A673 (cell line): ENCODE results near the gene GPD1L. TPM values are rescaled to one million over a fixed set of nuclear protein-coding genes. Genes with fewer than 3 reads are reported as not detected.

Experiments
- BruUV-seq: library from RNA; stranded (reverse); fragments of 400-500 nt; replicated peaks from 2 replicates; lab custom pipeline; 2021; lab: Mats Ljungman, UMichigan
- CTCF ChIA-PET: fragments of 300-600 bp; sonication (Branson Sonifier 250); formaldehyde crosslinking; loops from one replicate; lab custom pipeline; 2022; ENCODE audit warnings: antibody characterized with exemption; lab: Charles Lee
- POLR2A ChIA-PET: fragments of 300-600 bp; sonication (Branson Sonifier 250); formaldehyde crosslinking; loops from one replicate; lab custom pipeline; 2022; ENCODE audit warnings: antibody characterized with exemption; ENCODE audit not compliant: low non-redundant PET; lab: Charles Lee
- DNase-seq: peaks from one replicate; pipeline ENCODE4 v3.0.0-alpha.2; 2015; ENCODE audit warnings: low spot score
- H3K27ac ChIP-seq: fragments of 200-600 bp; sonication (generic); 2 replicates; pipeline ENCODE4 v1.5.1; 2016; ENCODE audit warnings: mixed run types, low read depth, mild to moderate bottlenecking, mixed read lengths, antibody characterized with exemption, low read length; ENCODE audit not compliant: poor library complexity, severe bottlenecking
- H3K27me3 ChIP-seq: fragments of 200-600 bp; sonication (generic); replicated peaks from 2 replicates; pipeline ENCODE4 v1.6.1; 2017; ENCODE audit warnings: mixed run types, low read depth, mild to moderate bottlenecking, mixed read lengths, antibody characterized with exemption, low read length; ENCODE audit not compliant: insufficient read depth, poor library complexity
- H3K36me3 ChIP-seq: fragments of 200-600 bp; sonication (generic); 2 replicates; pipeline ENCODE4 v1.6.1; 2016; ENCODE audit warnings: mixed run types, mild to moderate bottlenecking, mixed read lengths, antibody characterized with exemption, low read length; ENCODE audit not compliant: insufficient read depth, poor library complexity, severe bottlenecking
- H3K4me1 ChIP-seq: fragments of 200-600 bp; sonication (generic); 2 replicates; pipeline ENCODE4 v1.6.1; 2017; ENCODE audit warnings: mixed run types, mild to moderate bottlenecking, mixed read lengths, antibody characterized with exemption, low read length; ENCODE audit not compliant: insufficient read depth, poor library complexity, severe bottlenecking
- H3K4me3 ChIP-seq: fragments of 200-600 bp; sonication (generic); 2 replicates; pipeline ENCODE4 v1.5.1; 2016; ENCODE audit warnings: low read depth, mixed run types, mild to moderate bottlenecking, mixed read lengths, low read length; ENCODE audit not compliant: poor library complexity, severe bottlenecking
- H3K9me3 ChIP-seq: fragments of 200-600 bp; sonication (generic); 2 replicates; pipeline ENCODE4 v1.6.1; 2016; ENCODE audit warnings: mixed run types, low read depth, mild to moderate bottlenecking, mixed read lengths, antibody characterized with exemption, low read length; ENCODE audit not compliant: poor library complexity, severe bottlenecking
- CTCF ChIP-seq: fragments of 300-800, 200-600 bp; sonication (generic); conservative IDR thresholded peaks from 2 replicates; pipeline ENCODE4 v1.5.1; 2017; ENCODE audit warnings: low read depth, mild to moderate bottlenecking, antibody characterized with exemption, low read length, moderate library complexity, mixed read lengths
- EZH2 ChIP-seq: fragments of 200-600 bp; sonication (generic); IDR thresholded peaks from 2 replicates; pipeline ENCODE4 v1.6.1; 2017; ENCODE audit warnings: borderline replicate concordance, low read depth, mild to moderate bottlenecking, mixed read lengths, antibody characterized with exemption, low read length; ENCODE audit not compliant: poor library complexity, severe bottlenecking
- intact Hi-C: fragments of 100-400 bp; cut with micrococcal nuclease; formaldehyde crosslinking; loops from one replicate; pipeline ENCODE4 v1.10.0; 2022; ENCODE audit not compliant: unreplicated experiment
- total RNA-seq: library from RNA; stranded (reverse); gene quantifications from 2 replicates; pipeline ENCODE4 v1.2.3, GENCODE V29; 2021

The GPD1L gene
- total RNA-seq, 1 experiment from 2014 or later: 9.9 TPM

DNA sequence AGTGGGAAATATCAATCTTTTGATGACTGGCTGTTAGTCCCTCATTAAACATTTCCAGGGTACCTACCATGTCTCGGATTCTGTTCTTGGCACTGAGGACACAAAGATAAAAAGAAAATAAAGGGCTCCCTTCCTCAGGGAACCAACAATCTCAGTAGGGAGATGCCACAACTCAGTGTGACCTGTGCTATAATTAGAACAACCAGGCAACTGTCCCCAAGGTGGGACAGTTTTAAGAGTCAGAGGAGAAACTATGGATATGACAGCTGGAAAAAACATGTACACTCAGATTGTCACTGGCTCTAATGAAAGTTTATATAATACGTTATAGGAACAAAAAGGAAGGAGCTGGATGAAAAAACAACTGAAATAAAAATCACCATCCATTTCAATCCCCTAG, 108.8 kb downstream of the GPD1L start:
- BruUV-seq: no TSS peak
- no peaks in the 10 kb centered on the region for H3K9me3 ChIP-seq
- POLR2A ChIA-PET: no interaction called here
- H3K36me3 ChIP-seq: no peaks in the 10 kb centered on the region
- H3K27me3 ChIP-seq: no peaks in the 10 kb centered on the region
- H3K27ac ChIP-seq: no peak overlapping the region
- TF ChIP-seq CTCF (no peak), EZH2 (no peak)
- no peaks in the 10 kb centered on the region for H3K4me1 ChIP-seq
- CTCF ChIA-PET: no interaction called here
- intact Hi-C loops: no loop called here
- H3K4me3 ChIP-seq: no peak overlapping the region
- no peak for DNase-seq

- Histone ChIP-seq H3K27me3 (no peaks in the 10 kb centered on the region), H3K4me3 (no peak overlapping the region), H3K36me3 (no peaks in the 10 kb centered on the region), H3K9me3 (no peaks in the 10 kb centered on the region), H3K4me1 (no peaks in the 10 kb centered on the region), H3K27ac (no peak overlapping the region)
- ChIA-PET POLR2A (no interaction called here), CTCF (no interaction called here)
- intact Hi-C loops: no loop called here
- no TSS peak for BruUV-seq
- no peak for TF ChIP-seq EZH2
- TF ChIP-seq CTCF: no peak
- no peak for DNase-seq
These were observed 109.9 kb downstream of the GPD1L start for GRCh38 chr3:32216172-32216783.

DNA sequence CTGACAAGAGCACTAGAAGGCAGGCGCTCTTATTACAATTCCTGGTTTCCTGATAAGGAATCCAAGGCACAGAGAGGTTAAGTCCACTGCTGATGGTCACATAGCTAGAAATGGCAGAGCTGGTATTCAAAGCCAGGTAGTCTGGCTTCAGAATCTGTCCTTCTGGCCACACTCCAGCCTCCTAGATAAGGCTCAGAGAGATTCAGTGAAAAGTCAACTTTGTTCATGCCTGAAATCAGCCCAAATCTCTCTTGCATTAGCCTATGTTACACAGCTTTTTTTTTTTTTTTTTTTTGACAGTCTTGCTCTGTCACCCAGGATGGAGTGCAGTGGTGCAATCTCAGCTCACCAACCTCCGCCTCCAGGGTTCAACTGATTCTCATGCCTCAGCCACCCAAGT, 110.9 kb downstream of the GPD1L start:
- Histone ChIP-seq H3K4me3 (no peak overlapping the region), H3K27ac (no peak overlapping the region), H3K4me1 (no peaks in the 10 kb centered on the region), H3K9me3 (no peaks in the 10 kb centered on the region), H3K36me3 (no peaks in the 10 kb centered on the region), H3K27me3 (no peaks in the 10 kb centered on the region)
- POLR2A ChIA-PET: no interaction called here
- no peak for TF ChIP-seq CTCF
- TF ChIP-seq EZH2: no peak
- intact Hi-C loops: no loop called here
- no peak for DNase-seq
- CTCF ChIA-PET: no interaction called here
- BruUV-seq: no TSS peak

Other genes with a start within 250 kb of the GPD1L start
- gene OSBPL10, start 125.4 kb upstream of the GPD1L start, total RNA-seq: 1.1 and 2.3 TPM in 2 replicates
- gene ZNF860, start 124.9 kb upstream of the GPD1L start, total RNA-seq: not detected in 2 replicates
- 1.7 and 2.1 TPM in 2 replicates for gene CMTM8, start 132.1 kb downstream of the GPD1L start, total RNA-seq